ENCODE results near the gene EPGN. TPM values are rescaled to one million over a fixed set of nuclear protein-coding genes. Genes with fewer than 3 reads are reported as not detected.

EPGN gene
- total and polyA plus RNA-seq, 7 experiments from 2014 or later: 0.29 to 1.1 (median 0.42) TPM; not detected in 2

DNA sequence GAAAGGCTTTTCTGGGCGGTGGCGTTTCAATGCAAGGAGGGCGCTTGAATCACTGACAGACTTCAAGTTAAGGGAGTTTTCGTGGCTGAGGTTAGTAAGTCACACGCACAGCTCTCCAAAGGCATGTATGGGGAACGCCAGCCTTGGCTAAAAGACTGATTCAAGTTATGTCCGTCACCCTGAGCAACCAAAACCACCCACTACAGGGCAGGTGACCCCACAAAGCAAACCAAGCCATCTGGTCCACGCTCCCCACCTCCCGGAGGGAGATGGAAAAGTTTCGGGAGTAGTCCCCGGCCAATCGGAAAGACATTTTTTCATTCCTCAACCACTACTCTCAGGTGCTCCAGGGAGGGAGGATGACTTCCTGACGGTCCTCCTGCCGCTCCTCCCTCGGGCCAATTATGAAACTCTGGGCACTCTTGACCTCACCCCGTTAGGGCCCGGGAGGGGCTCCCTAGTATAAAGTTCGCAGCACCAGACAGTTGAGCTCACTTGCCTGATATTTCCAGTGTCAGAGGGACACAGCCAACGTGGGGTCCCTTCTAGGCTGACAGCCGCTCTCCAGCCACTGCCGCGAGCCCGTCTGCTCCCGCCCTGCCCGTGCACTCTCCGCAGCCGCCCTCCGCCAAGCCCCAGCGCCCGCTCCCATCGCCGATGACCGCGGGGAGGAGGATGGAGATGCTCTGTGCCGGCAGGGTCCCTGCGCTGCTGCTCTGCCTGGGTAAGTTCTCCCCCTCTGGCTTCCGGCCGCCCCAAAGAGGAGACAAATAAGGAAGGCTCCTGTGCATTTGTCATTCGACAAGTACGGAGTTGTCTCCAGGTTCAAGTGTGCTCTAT lies 56.6 kb downstream of the EPGN start, which contains the start of gene EREG:
EREG (plus strand) TSS at position 494 of the 840 bp plus-strand sequence; CDS start at position 658, 164 bp downstream.
- Mint-ChIP-seq H3K27me3 (peaks cover 30 to 61% (median 47%) of the 10 kb centered on the region in 5 donors), H3K4me3 (peak within 1 kb of the TSS; percentile 66 to 85 (median 74)), H3K36me3 (no peaks in the 10 kb centered on the region), H3K4me1 (peaks cover 5 to 17% (median 16%) of the 10 kb centered on the region in 7 donors), H3K27ac (peak within 1 kb of the TSS in 1 of 9 donors; percentile 38), H3K9me3 (no peaks in the 10 kb centered on the region)
- H3K4me3 ChIP-seq (ENCODE audit: low read length): no peak within 1 kb of the TSS
- ChIA-PET CTCF (interaction anchor here (0.6 to 1.2 kb wide), 2 partner anchors 14 to 22 kb away, joined by 3 to 4 read pairs; no protein-coding TSS in a partner anchor), POLR2A (no interaction called here)
- no peaks in the 10 kb centered on the region for H3K36me3 ChIP-seq (ENCODE audit: control insufficient read depth in 2 of 3, insufficient read depth in 3 of 3, low read length in 3 of 3)
- H3K9me3 ChIP-seq (ENCODE audit: control insufficient read depth in 2 of 3, low read length in 3 of 3): no peaks in the 10 kb centered on the region
- ATAC-seq (peak; percentile 77), DNase-seq (peak in 8 of 9 donors; percentile 4 to 30 (median 24))
- H3K27me3 ChIP-seq (ENCODE audit: control insufficient read depth in 2 of 2, insufficient read depth in 2 of 2, low read length in 2 of 2): peaks cover 0 to 16% of the 10 kb centered on the region in 2 donors
- H3K4me1 ChIP-seq (ENCODE audit: control insufficient read depth in 2 of 2, insufficient read depth in 2 of 2, low read length in 2 of 2): peaks cover 0 to 8% of the 10 kb centered on the region in 2 donors
- no peak within 1 kb of the TSS for H3K27ac ChIP-seq (ENCODE audit: low read depth, low read length)
- intact Hi-C loops (cut with micrococcal nuclease): no loop called here

DNA sequence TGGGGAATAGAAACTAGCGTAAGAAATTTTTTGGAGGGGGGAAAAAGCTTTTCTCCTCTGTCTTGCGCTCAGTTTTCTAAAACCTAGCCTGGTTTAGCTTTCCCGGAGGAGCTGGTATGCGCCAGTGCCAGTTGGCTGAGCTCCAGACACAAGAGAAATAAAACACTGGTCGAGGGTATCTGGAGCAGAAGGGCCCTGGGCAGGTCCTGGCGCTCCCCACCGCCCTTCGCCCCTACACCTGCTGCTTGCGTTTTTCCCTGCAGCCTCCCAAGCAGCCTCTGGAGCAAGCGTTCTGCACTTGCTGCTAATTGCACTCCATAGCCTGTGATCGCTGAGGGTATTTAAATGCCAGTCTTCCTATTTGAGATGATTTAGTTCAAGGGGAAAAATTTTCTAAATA lies 57.5 kb downstream of the EPGN start:
- Histone ChIP-seq H3K36me3 (ENCODE audit: control insufficient read depth in 2 of 3, insufficient read depth in 3 of 3, low read length in 3 of 3) (no peaks in the 10 kb centered on the region), H3K4me3 (ENCODE audit: low read length) (no peak overlapping the region), H3K9me3 (ENCODE audit: control insufficient read depth in 2 of 3, low read length in 3 of 3) (no peaks in the 10 kb centered on the region), H3K27ac (ENCODE audit: low read depth, low read length) (no peak overlapping the region), H3K4me1 (ENCODE audit: control insufficient read depth in 2 of 2, insufficient read depth in 2 of 2, low read length in 2 of 2) (peaks cover 0 to 8% of the 10 kb centered on the region in 2 donors), H3K27me3 (ENCODE audit: control insufficient read depth in 2 of 2, insufficient read depth in 2 of 2, low read length in 2 of 2) (peaks cover 0 to 16% of the 10 kb centered on the region in 2 donors)
- Mint-ChIP-seq H3K36me3 (no peaks in the 10 kb centered on the region), H3K27me3 (peaks cover 30 to 61% (median 49%) of the 10 kb centered on the region in 5 donors), H3K4me3 (peak overlapping the region in 4 of 10 donors; percentile 21 to 75 (median 69)), H3K4me1 (peaks cover 5 to 17% (median 16%) of the 10 kb centered on the region in 7 donors), H3K9me3 (no peaks in the 10 kb centered on the region), H3K27ac (no peak overlapping the region)
- POLR2A ChIA-PET: no interaction called here
- intact Hi-C loops (cut with micrococcal nuclease): no loop called here
- ATAC-seq: no peak
- no peak for DNase-seq
- CTCF ChIA-PET: no interaction called here

Other genes with a start within 250 kb of the EPGN start
- 10 to 100 TPM in 2 of 5 experiments, under 1 TPM in 2, not detected in 1; 0.51 to 77.6 (median 13.6) TPM for gene CXCL2, start 209.3 kb upstream of the EPGN start, total RNA-seq
- gene CXCL2, start 209.3 kb upstream of the EPGN start, polyA plus RNA-seq: not detected
- gene MTHFD2L, start 150.4 kb upstream of the EPGN start, total RNA-seq: 10 to 100 TPM in 4 of 5 experiments, 1 to 10 TPM in 1; 7.5 to 13.7 (median 10.4) TPM
- gene MTHFD2L, start 150.4 kb upstream of the EPGN start, polyA plus RNA-seq: 1 to 10 TPM; 2.3 to 8.1 TPM
- 10 to 100 TPM in 2 of 5 experiments, not detected in 3; 10.3 to 37.7 TPM for gene EREG, start 56.7 kb downstream of the EPGN start, total RNA-seq
- gene EREG, start 56.7 kb downstream of the EPGN start, polyA plus RNA-seq: not detected
- 10 to 100 TPM in 2 of 5 experiments, under 1 TPM in 2, not detected in 1; 0.36 to 30.5 (median 6.7) TPM for gene AREG, start 136.7 kb downstream of the EPGN start, total RNA-seq
- gene AREG, start 136.7 kb downstream of the EPGN start, polyA plus RNA-seq: 1 to 10 TPM; 1.1 to 6.0 TPM